SKM-1 treated with dmso at 0.1 percent for 144 hours (cell line): Measurements from ENCODE around the gene PTTG1IP.

Experiments used
- DNase-seq: peaks from one replicate; lab custom pipeline; 2025; ENCODE audit not compliant: unreplicated experiment; lab: John Stamatoyannopoulos, UW

Gene PTTG1IP

DNA sequence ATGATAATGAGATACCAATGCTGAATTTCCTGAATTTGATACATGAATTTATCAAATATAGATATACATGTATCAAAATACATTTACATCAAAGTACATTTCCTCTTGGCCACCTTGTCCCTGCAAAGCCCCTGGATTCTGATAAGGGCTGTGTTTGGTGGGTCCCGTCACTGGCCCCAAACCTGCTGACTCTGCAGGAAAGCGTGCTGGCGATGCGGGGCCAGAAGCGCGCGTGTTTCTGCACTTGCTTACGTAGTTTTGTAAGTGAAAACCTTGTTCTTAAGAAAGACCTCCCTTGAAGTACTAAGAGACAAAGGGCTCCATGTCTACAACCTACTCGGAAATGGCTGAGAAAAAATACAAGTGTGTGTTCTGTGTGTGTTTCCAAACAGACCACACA is 36.2 kb upstream of the PTTG1IP start:
- DNase-seq = no peak

DNA sequence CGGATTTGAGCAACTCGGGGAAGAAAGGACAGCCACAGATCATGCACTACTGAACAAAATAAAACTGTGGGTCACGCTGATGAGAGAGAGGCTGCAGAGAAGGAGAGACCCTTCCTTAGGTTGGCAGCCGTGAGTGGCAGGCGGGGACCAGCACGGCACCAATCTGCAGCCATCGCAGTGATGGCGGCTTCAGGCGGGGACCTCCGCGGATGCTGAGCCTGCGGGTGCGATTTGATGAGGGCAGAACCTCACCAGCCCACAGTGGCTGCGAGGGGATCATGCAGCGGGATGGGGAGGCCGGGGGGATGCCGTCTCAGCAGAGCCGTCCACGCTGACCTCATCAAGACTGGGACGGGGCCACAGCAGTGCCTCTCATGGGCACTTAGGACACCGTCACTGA is 35.4 kb upstream of the PTTG1IP start:
- no peak for DNase-seq

DNA sequence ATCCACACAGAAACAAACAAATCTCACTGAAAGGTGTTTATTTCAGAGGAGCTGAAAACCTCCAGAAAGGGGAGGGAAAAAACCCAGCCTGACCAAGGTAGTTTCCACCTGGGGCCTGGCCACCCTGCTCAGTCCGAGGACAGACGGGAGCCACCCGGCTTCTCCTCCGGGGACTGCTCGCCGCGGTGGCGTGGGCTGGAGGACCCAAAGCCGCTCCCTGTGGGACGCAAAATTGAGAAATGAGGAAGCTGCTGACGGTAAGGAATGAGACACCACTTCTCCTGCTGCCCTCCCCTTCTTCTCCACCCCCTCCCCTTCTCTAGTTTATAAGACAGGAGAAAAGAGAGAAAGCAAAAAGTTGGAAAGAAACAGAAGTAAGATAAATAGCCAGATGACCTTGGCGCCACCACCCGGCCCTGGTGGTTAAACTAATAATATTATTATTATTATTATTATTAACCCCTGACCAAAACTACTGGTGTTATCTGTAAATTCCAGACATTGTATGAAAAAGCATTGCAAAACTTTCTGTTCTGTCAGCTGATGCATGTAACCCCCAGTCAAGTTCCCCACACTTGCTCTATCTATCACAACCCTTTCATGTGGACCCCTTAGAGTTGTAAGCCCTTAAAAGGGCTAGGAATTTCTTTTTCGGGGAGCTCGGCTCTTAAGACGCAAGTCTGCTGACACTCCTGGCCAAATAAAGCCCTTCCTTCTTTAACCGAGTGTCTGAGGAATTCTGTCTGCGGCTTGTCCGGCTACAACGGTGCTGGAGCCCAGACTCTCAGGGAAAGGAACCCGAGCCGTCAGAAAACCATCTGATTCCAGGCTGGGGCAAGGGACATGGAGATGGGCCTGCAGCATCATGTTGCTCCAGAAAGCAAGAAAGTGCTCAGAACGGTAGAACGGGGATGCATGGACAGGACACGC is 34.7 kb upstream of the PTTG1IP start:
- DNase-seq = peak; percentile 66

GRCh38 chr21:44907225-44907965 is 33.9 kb upstream of the PTTG1IP start:
- no peak for DNase-seq

GRCh38 chr21:44905728-44906090 is 32.2 kb upstream of the PTTG1IP start:
- DNase-seq = no peak

- DNase-seq = no peak
Observed at GRCh38 chr21:44905016-44905727, 31.7 kb upstream of the PTTG1IP start.

GRCh38 chr21:44904141-44904923 is 30.8 kb upstream of the PTTG1IP start:
- DNase-seq = no peak

DNA sequence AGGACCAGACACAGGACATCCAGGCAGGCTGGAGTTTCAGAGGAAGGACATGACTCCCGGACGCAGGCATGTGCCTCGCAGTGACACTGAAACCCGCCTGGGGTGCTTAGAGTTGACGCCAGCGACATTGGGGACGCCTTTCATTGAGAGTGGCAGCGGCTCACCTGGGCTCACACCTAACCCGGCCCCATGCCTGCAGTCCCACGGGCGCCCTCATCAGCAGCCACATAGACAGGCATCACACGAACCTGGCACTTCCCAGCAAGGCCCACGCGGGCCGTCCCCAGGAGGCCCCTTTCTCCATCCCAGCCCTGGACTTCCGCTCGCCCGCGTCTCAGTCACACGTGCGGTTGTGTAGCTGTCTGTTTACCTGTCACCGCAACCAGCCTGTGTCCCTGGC is 30.2 kb upstream of the PTTG1IP start:
- no peak for DNase-seq

DNA sequence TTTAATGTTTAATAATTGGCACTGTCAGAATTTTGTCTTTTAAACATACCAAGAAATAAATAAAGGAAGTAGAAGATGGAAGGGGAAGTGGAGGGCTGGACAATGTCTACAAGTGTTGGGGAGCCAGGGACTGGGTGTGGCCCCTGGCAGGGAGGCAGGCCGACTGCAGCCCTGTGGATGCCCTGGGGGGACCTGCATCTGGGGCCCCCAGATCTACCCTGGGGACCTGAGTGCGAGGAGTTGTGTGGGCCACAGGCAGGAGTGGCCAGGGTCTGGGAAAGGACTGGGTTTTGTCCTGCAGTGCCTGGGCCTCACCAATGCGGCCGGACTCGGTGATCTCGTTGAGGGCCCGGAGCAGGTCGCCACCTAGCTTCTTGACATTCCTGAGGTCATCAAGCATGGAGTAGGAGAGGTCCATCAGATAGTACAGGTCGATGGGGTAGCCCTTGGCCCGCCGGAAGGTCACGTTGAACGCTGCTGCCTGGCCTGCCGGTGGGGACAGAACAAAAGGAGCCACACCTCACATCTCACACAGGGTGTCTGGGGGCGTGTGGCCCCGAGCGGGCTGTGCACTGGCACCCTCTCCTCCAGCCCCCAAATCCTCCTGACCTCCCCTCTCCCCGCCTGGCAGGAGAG is 29.7 kb upstream of the PTTG1IP start:
- no peak for DNase-seq

GRCh38 chr21:44902268-44903049 is 29.0 kb upstream of the PTTG1IP start:
- no peak for DNase-seq

GRCh38 chr21:44901391-44902074 is 28.0 kb upstream of the PTTG1IP start:
- DNase-seq = no peak

GRCh38 chr21:44900559-44901251 is 27.2 kb upstream of the PTTG1IP start:
- no peak for DNase-seq

DNA sequence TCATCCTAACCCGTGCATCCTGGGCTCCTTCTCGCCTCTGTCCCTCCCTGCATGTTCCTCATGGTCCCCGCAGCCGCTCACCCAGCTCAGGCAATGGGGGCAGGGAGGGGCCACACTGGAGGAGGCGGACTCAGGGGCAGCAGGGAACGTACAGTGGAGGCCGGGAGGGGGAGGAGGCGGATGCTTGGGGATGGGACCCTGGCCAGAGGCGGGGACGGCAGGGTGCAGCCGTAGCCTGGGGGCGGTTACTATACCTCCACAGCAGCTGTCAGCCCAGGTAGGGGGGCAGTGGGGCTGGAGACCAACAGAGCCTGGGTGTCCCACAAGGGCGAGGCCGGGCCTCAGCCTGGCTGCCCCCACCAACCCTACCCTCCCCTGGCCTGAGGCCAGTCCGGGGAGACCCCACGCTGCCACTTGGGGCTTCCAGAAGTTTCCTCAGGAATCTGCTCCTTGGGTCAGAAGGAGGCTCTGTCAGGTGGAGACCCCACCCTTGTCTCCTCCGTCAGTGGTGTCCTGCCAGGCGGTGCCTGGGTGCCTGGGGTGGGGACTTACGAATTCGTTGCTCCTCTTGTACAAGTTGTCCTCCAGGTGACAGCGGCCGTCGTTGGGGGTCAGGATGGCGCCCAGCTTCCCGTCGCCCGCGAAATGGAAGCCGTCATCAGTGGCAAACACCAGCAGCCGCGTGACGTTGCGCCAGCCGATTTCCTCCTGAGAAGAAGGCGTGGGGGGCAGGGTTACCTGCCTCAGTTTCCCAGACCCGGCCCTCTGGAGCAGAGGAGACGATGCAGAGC is 26.5 kb upstream of the PTTG1IP start:
- no peak for DNase-seq

DNA sequence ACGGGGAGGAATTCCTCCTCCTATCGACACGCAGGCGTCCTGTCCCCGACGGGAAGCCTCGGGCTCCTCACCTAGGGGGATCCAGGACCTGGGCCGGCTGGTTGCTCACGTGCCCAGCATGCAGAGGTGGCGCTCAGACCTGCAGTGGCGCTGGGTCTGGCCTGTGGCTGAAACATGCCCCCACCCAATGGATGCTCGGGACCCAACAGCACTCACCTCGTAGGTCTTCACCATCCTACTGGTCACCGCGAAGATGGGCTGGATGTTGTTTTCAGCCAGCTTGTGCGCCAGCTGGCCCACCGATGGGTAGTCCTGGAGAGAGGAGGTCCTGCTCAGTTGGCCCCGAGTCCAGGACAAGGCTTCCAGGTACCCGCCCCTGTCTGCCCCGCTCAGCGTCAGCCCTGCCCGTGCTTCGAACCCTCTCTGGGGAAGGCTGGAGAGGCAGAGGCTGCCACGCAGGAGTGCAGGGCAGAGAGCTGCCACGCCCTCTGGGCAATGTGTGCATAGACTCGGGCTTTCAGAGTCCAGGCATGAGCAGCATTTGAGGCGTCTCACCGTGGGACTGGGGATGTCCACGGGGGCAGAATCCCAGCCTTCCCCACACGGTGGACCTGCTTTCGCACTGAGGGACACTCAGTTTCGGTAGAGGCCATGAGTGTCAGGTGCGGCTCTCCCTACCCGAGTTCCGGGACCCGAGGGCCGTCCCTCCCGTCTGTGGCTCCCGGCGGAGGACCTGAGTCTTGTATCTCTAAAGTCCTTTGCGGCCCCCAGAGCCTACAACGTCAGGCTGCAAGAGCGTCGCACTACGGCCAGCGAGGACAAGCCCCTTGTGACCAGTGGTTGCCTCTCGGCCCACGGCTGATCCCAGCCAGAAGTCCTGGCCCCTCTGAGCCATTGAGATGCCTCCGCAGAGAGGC is 25.6 kb upstream of the PTTG1IP start:
- no peak for DNase-seq

DNA sequence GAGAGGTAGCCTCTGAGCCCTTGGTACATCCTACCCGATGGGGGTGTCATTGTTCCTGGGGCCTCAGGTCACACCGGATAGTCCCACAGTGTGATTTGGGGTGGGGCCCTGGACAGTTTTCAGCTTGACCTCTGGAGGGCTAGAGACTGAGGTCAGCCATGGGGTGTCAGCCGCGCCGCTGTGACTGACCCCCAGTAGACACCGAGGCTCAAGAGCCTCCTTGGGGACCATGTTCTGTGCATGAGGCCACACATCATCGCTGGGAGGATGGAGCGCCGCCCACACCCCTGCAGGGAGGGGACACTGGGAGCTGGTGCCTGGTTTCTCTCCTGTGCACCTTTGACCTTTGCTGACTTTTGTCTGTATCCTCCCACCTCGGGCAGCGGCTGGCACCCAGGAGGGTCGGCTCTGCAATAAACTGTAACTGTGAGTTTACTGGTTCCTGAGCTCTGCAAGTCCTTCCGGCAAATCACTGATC is 24.6 kb upstream of the PTTG1IP start:
- DNase-seq = no peak

GRCh38 chr21:44897326-44898010 is 24.0 kb upstream of the PTTG1IP start:
- no peak for DNase-seq
